ENCODE data around the gene MAP2K4.

GRCh38 chr17:11980813-11981212 lies 39.9 kb upstream of the MAP2K4 start:
- TF ChIP-seq SIN3A (IDR thresholded peaks at IDR 0.05; ENCODE audit: borderline replicate concordance, insufficient read depth, low read length) = no peak
- TF ChIP-seq TAF1 (IDR thresholded peaks at IDR 0.05; ENCODE audit: borderline replicate concordance, insufficient read depth, low read length) = no peak
- no peak for TF ChIP-seq POLR2AphosphoS5 (IDR thresholded peaks at IDR 0.05; ENCODE audit: low read depth, low read length)
- no peak for TF ChIP-seq REST (IDR thresholded peaks at IDR 0.05; ENCODE audit: insufficient read depth in 1 of 2, low read depth in 2 of 2, low read length in 2 of 2)
- TF ChIP-seq FOXP2 (optimal IDR thresholded peaks at IDR 0.05; ENCODE audit: borderline replicate concordance, extremely low read depth, extremely low read length, insufficient read depth) = no peak
